Effector memory CD8-positive, alpha-beta T cell (primary cell): ENCODE measurements around the gene MED19.
A peak's percentile ranks its signal among the peaks of the same experiment; 100 is the strongest.

Experiments used
- ATAC-seq: fragments of 150-1000 bp; cut with Tn5 transposase; replicated peaks from 2 replicates; pipeline ENCODE4 v1.10.0; 2021; ENCODE audit warnings: mild to moderate bottlenecking, moderate library complexity
- DNase-seq, 3 experiments: peaks; one replicate each; pipeline ENCODE4 v3.0.0; 2021
- H3K27ac Mint-ChIP-seq, 2 donors: one replicate each; pipeline ENCODE4 v1.8.0; 2022; ENCODE audit warnings: mild to moderate bottlenecking in 2 of 2, mixed read lengths in 2 of 2, moderate library complexity in 2 of 2
- H3K27me3 Mint-ChIP-seq, 2 donors: one replicate each; pipeline ENCODE4 v1.8.0; 2022; ENCODE audit warnings: mixed read lengths in 2 of 2
- H3K36me3 Mint-ChIP-seq: one replicate; pipeline ENCODE4 v1.8.0; 2022; ENCODE audit warnings: mild to moderate bottlenecking, moderate library complexity, mixed read lengths; ENCODE audit not compliant: insufficient read depth
- H3K4me1 Mint-ChIP-seq, 2 donors: one replicate each; pipeline ENCODE4 v1.8.0; 2022; ENCODE audit warnings: low read depth in 2 of 2, mixed read lengths in 2 of 2
- H3K4me3 Mint-ChIP-seq, 2 donors: one replicate each; pipeline ENCODE4 v1.8.0; 2022; ENCODE audit warnings: mild to moderate bottlenecking in 2 of 2, mixed read lengths in 2 of 2, moderate library complexity in 2 of 2
- H3K9me3 Mint-ChIP-seq, 2 donors: one replicate each; pipeline ENCODE4 v1.8.0; 2022; ENCODE audit warnings: mixed read lengths in 2 of 2

The MED19 gene

DNA sequence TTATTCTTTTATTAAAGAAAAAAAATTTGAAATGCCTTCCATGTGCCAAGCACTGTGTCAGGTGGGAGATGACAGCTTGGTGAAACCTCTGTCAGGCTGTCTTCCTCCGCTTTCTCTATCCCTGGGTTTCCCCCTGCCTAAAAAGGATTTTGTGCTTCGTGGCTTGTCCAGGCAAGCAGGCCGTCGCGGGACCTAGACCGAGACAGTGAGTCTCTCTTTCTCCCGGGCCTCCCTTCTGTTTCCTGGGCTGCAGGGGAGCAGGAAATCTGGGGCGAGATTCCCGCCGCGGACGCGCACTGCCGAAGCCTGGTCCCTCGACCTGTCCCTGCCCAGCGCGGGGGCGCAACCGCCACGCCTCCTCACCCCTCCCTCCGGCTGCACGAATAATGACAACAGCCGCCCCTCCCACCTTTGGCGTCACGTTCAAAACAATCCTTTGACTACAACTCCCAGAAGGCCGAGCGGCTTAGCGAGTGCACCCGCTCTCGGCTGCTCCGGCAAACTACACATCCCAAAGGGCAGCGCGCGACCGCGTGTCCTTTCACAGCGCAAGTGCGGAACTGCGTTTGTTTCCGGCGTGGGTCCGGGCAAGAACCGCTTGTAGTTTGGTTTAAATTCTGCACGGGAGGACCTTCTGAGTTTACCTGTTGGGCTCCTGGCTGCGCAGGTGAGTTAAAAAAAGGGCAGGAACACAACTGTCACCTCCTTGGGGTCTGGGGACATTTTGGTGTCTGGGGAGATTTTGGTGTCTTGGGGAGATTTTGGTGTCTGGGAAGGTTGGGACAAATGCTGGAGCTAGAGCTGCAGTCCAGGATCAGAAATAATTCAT lies 54.6 kb downstream of the MED19 start, which contains the start of gene CLP1:
TSS of gene CLP1 (plus strand) at position 569 of the 829 bp plus-strand sequence. CDS start 1,715 bp downstream, outside the sequence.
- Mint-ChIP-seq H3K4me1 (peaks cover 21 to 25% of the 10 kb centered on the region in 2 donors), H3K9me3 (no peaks in the 10 kb centered on the region), H3K27me3 (no peaks in the 10 kb centered on the region), H3K36me3 (peaks cover 38% of the 10 kb centered on the region), H3K4me3 (peak within 1 kb of the TSS; percentile 96 to 98), H3K27ac (peak within 1 kb of the TSS; percentile 86 to 96)
- ATAC-seq (peak; percentile 95), DNase-seq (peak; percentile 98 to 99 (median 98))

DNA sequence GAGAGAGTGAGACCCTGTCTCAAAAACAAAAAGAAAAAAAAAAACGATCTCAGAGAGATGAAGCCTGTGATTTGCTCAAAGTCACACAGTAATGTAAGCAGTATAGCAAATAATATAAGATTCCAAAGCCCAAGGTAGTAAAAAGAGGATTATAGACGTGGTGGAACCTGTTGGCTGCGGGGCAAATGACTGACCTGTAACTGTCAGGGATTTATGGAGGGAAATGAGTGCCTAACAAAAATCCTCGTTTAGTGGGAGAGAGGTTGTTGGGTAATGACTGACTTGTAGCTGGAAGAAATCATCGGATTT lies 55.2 kb downstream of the MED19 start:
- no peaks in the 10 kb centered on the region for H3K27me3 Mint-ChIP-seq
- H3K36me3 Mint-ChIP-seq = peaks cover 35% of the 10 kb centered on the region
- peak overlapping the region; percentile 96 to 98 for H3K4me3 Mint-ChIP-seq
- peaks cover 21 to 25% of the 10 kb centered on the region in 2 donors for H3K4me1 Mint-ChIP-seq
- H3K27ac Mint-ChIP-seq = peak overlapping the region; percentile 86 to 96
- H3K9me3 Mint-ChIP-seq = no peaks in the 10 kb centered on the region
- ATAC-seq = no peak
- DNase-seq = no peak
